ENCODE measurements around the gene TMEM245.

DNA sequence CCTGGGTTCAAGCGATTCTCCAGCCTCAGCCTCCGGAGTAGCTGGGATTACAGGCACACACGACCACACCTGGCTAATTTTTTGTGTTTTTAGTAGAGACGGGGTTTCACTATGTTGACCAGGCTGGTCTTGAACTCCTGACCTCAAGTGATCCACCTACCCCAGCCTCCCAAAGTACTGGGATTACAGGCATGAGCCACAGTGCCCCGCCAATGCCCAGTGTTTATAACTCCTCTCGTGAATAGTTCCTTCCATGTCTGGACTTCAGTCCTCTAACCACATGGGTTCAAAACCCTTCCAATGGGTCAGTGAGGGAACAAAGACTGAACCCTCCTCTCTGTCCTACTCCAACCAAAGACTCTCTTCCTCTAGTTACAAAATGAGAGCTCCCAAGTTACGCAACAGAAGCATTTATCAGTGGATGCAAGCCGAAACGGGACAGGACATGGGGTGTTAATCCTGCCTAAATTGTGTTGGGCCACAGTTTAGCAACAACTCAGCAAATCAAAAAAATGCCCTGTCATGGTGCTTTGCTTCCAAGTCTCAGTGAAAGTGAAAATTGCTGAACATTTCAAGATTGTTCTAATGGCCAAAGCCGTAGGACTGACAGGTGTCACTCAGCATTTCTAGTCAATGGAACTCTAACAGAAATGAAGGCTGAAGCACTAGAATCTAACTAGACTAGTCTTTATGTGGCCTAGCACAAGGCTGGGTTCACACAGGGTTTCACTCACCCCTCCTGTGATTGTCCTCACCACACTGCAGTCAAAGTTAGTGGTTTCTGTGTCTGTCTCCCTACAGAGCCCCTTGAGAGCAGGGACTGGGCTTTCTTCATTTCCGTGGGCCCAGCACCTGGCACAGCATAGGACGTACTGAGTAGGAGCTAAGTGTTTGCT, 3.2 kb upstream of the TMEM245 start:
- TF ChIP-seq CTCF (IDR thresholded peaks at IDR 0.05; ENCODE audit: low read depth, low read length) (no peak), MAX (IDR thresholded peaks at IDR 0.05; ENCODE audit: low read depth, low read length) (no peak)
